Bone marrow (tissue), 2 donors: ENCODE results near the gene NF2.
A peak's percentile ranks its signal among the peaks of the same experiment; 100 is the strongest.

Experiments used
- DNase-seq, 2 donors: peaks; one replicate each; lab custom pipeline; 2025; lab: John Stamatoyannopoulos, UW

The NF2 gene

DNA sequence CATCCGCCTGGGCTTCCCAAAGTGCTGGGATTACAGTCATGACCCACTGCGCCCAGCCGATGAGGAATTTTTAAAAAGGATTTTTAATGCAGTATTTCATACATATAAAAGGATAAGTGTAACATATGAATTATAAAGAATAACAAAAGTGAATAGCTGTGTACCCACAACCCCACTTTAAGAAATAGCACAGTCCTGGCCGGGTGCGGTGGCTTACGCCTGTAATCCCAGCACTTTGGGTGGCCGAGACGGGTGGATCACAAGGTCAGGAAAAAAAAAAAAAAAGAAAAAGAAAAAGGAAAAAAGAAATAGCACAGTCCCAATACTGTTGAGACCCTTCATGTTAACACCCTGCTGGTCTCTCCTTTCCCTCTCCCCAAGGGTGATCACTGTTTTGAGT, 62.1 kb downstream of the NF2 start:
- DNase-seq: no peak

DNA sequence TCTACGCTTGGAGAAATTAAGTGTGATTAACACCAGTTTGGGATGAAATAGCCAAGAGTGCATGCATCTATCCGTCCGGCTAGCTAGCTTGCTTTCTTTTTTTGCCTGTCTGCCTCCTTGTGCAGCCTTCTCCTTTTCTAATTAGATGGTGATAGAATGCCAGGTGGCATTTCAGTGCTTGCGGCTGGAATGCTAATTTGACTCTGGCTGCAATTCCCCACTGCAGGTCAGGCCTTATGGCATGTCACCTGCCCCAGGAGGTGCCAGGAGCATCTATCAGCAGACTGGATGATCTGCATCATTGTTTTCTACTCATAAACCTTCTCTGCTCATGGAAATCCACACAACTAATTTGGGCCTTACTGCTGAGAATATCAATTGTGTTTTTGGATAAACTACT, 65.2 kb downstream of the NF2 start:
- no peak for DNase-seq

- DNase-seq: no peak
Observed at GRCh38 chr22:29670626-29671025, 67.2 kb downstream of the NF2 start.

DNA sequence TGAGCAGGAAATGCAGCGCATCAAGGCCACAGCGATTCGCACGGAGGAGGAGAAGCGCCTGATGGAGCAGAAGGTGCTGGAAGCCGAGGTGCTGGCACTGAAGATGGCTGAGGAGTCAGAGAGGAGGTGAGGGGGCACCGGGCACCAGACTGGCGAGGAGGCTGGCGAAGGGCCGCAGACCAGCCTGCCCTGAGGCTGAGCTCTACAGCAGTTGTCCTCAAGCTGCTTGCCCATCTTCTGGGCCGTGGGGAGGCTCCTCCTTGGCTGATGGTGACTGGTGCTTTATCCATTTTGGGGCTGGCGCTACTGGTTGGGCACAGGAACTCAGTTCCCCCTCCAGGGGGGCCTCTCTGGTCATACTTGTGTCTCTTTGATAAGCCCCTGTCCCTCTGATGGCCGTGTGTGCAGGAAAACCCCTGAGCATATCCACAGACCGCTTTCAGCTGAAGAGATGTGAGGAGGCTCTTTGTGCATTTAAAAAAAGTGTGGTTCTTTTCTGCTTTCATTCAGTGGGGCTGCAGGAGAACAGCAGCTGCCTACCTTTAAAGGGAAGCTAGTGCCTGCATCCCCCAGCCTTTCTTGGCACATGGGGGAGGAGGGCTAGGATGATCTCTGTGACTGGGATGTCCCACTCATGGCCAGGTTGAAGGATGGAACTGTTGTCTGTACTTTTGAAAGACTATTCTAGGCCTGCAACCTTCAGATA, 70.1 kb downstream of the NF2 start:
- DNase-seq: no peak

GRCh38 chr22:29674121-29674520, 70.7 kb downstream of the NF2 start:
- no peak for DNase-seq

- no peak for DNase-seq
Observed at GRCh38 chr22:29679316-29679715, 75.9 kb downstream of the NF2 start.

- no peak for DNase-seq
Observed at GRCh38 chr22:29683536-29683935, 80.1 kb downstream of the NF2 start.

GRCh38 chr22:29684244-29684643, 80.8 kb downstream of the NF2 start:
- no peak for DNase-seq

DNA sequence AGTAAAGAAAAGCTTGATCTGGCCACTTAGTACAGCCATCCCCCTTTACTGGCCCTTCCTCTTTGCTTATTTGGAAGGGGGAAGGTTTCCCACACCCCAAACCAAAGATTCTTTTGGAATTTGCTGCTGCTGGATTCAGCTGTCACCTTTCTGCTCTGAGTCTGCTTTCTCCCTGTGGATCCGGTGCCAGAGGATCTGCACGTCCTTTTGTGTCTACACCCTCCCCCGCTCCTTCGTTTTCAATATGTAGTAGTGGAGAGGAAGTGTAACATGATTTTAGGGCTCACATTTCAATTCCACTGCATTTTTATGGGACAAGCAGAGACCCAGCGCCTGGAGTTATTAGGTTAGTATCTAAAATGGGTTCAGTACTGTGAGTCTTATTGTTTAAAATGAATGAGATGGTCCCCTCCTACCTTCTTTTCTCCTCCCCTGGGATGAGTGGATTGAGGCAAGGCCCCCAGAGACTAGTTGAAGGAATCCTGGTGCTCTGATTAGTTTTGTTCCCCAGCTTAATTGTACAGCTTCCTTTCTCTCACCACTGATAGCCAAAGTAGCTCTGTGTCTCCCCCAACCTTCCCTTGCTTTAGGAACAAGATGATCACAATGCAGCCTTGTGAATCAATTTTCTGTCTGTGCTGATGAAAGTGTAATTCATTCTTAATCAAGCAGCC, 85.9 kb downstream of the NF2 start:
- no peak for DNase-seq

DNA sequence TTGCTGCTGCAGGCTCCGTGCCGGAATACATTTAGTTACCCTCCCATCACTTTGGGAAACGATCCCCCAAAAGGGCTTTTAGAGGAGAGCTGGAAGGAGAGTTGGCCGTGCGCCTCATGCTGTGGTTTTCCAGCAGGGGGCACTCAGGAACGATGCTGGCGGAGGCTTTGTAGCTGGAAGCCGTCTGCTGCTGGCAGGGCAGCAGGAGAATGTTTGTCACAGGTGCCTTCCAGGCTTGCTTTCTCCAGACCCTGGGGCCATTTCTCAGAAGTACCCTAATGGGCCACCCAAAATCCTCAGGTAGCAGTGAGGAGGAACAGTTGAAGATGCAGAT, 86.4 kb downstream of the NF2 start:
- DNase-seq: peak in 1 of 2 donors; percentile 10

GRCh38 chr22:29690476-29690875, 87.0 kb downstream of the NF2 start:
- DNase-seq: no peak

DNA sequence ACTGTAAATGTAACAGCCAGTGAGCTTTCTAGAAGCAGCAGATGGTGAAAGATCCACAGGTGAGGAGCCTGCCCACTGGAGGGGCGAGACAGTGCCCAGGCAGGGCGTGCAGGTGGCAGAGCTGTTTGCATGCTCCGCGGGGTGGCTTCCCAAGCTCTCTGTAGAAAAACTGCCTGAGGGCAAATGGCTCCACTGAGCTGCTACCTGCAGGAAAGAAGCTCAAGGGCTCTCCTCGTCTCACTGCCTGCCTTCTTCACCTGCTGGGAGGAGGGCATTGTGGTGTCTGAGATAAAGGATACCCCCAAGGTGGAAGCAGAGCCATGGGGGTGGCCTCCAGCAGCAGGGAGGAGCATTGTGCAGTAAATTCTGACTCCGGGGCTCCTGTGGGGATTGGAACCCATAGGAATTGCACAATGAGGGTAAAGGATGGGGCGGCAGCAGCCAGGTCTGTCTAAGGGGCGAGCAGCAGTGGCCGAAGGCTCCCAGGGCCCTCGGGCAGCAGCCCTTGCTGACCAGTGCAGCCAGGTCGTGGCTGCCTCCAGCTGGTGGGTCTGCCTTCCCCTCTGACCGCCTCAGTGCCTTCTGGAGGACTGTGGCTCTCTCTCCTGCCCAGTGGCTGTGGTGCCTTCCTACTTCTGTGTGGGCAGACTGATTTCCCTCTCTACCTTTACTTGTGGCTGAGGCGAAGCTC, 88.3 kb downstream of the NF2 start:
- no peak for DNase-seq

DNA sequence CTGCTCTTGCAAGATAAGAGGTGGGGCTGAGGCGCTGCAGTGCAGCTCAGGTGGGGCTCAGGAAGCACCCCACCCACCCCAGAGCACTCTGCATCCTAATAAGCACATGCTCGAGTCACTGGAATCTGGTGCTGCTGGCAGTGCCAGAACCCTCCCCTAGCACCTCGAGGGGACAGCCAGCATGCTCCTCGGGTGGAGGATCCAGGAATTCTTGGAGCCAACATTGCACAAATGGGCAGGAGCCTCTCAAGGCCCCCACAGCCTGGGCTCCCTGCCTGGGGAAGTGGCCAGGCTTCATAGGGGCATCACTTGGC, 88.9 kb downstream of the NF2 start:
- DNase-seq: no peak

DNA sequence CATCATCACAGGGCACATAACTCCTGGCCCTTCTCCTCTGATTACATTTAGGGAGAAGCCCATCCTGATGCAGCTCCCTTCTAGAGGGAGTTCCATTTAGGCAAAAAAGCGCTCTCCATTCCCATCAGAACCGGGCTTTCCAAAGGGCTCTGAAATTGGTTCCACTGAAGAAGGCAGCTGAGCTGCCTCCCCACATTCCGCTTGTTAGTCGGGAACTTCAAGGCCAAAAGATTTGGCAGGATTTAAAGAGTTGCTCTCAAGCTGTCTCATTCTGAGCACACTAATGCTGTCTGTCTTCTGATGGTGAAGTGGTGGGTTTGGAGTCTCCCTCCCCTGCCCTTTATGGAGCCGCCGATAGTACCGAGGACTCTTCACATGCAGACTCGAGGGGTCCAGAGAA, 89.7 kb downstream of the NF2 start:
- DNase-seq: no peak

- DNase-seq: no peak
Observed at GRCh38 chr22:29693671-29694070, 90.2 kb downstream of the NF2 start.

- no peak for DNase-seq
Observed at GRCh38 chr22:29695129-29695926, 91.9 kb downstream of the NF2 start.

GRCh38 chr22:29697853-29698598, 94.6 kb downstream of the NF2 start:
- DNase-seq: no peak

GRCh38 chr22:29700206-29700899, 96.9 kb downstream of the NF2 start:
- DNase-seq: no peak

DNA sequence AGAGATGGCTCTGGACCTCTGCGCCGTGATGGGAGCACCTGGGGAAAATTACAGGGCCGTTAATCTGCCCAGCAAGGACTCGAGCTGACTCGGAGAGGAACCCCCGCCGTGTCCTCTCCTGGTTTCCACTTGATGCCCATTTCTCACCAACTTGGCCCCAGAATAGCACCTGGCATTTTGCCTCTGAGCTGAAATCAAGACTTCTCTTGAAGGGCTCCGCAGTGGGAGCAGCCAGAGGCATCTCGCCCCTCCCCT, 97.4 kb downstream of the NF2 start:
- DNase-seq: no peak

GRCh38 chr22:29701155-29701999, 97.9 kb downstream of the NF2 start:
- DNase-seq: peak in 1 of 2 donors; percentile 54
